Jurkat, Clone E6-1 (cell line): ENCODE measurements around the gene B4GALNT1.
A peak's percentile ranks its signal among the peaks of the same experiment; 100 is the strongest.
"Not testable (repeated sequence)": the region's sequence is repeated elsewhere in the genome, so short reads cannot be mapped to it uniquely, and the experiment has no call there.

Experiments used
- DNase-seq: peaks from one replicate; pipeline ENCODE4 v3.0.0-alpha.2; 2011; ENCODE audit warnings: low read depth, low spot score
- H3K4me3 ChIP-seq: 2 replicates; pipeline ENCODE4 v1.5.1; 2011; ENCODE audit warnings: mild to moderate bottlenecking, low read length, control low read depth, moderate library complexity

B4GALNT1 gene

DNA sequence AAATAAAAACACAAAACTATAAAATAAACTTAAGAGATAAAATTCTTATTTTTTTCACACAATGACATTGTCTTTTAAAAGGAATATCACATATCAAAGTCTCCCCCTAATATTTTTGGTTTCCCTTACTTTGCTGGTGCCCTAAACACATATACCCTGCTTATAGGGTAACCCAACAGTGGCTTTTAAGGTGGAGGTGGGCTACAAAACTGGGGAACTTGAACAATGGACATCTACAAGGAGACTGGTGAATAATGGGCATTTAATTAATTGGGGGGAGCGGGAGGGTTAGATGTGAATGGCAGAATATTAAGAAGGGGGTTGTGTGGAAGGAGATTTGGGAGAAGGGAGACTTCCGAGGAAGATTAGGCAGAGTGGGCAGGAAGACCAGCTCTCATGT, 9.6 kb downstream of the B4GALNT1 start:
- H3K4me3 ChIP-seq: no peak overlapping the region
- no peak for DNase-seq

DNA sequence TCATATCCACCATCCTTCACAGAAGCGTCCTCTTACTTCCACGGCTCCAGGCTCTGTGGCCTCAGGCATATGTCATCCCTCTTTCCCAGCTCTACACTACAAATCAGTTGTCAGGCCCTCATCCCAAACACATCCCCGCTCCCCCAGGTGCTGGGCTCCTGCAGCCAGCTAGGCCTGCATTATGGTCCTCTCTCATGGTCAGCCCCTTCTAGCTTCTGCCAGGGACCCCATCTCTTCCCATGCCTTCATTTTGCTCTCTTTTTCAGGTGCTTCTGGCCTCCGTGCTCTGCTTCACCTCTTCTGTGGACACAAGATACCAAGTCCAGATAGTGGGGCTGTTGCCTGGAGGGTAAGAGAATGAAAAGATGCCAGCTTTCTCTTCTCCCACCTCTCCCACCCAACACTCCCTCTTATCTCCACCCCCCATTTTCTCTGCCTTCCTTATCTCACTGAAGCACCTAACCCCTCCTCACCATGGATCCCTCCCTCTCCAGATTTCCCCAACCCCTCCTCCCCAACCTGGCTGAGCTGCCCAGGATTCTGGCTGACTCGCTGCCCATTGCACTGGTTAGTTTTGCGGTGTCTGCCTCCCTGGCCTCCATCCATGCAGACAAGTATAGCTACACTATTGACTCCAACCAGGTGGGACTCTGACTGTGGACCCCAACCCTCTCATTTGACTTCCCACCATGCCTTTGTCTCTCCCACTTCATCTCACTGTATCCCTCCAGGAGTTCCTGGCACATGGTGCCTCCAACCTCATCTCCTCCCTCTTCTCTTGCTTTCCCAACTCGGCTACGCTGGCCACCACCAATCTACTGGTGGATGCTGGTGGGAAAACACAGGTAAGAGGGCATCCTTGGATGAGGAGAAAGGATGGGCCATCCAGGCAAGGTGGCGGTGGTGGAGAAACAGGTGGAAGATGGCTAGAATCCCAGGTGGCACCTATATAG, 10.4 kb downstream of the B4GALNT1 start:
- DNase-seq: no peak
- no peak overlapping the region for H3K4me3 ChIP-seq

GRCh38 chr12:57621497-57622292, 11.3 kb downstream of the B4GALNT1 start:
- no peak for DNase-seq
- peak overlapping the region; percentile 27 for H3K4me3 ChIP-seq

DNA sequence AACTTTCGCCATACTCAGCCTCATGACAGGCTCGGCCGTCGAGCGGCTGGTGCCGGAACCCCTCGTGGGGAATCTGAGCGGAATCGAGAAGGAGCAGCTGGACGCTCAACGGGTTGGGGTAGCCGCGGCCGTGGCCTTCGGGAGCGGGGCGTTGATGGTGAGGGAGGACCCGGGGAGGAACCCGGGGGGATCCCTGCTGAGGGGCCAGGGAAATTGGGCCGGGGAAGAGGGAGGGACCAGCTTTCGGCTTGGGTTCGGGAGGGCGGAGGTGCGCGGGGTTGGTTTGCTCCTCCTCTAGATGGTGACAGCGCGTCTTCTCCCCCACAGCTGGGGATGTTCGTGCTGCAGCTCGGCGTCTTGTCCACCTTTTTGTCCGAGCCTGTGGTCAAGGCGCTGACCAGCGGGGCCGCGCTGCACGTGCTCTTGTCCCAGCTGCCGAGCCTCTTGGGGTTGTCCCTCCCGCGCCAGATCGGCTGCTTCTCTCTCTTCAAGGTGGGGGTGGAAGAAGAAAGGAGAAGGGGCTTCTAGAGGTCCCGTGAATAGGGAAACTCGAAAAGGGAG, 12.0 kb downstream of the B4GALNT1 start:
- no peak for DNase-seq
- peak overlapping the region; percentile 27 for H3K4me3 ChIP-seq

GRCh38 chr12:57620245-57620935, 12.6 kb downstream of the B4GALNT1 start:
- no peak for DNase-seq
- no peak overlapping the region for H3K4me3 ChIP-seq

GRCh38 chr12:57619434-57620244, 13.4 kb downstream of the B4GALNT1 start:
- H3K4me3 ChIP-seq: no peak overlapping the region
- DNase-seq: no peak

DNA sequence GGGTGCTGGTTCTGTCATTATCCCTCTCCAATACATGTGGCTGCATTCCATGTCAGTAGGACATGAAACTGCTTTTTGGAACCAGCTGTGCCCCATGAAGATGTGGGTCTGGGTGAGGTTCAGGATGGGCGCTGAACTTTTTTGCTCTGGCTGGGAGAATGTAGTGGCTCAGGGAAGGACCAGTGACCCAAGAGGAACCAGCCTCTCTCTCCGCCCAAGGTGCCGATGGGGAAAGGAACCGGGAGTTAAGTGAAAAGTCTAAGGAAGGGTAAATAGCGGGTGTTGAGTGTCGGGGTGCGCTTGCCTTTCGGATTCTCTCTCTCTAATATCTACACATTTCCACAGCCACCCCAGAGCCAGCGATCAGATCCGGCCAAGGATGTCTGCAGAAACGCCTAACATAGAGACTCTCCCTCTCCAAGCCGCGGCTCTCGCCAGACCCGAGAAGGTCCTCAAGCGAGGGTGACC, 14.0 kb downstream of the B4GALNT1 start:
- no peak overlapping the region for H3K4me3 ChIP-seq

GRCh38 chr12:57618431-57618830, 14.6 kb downstream of the B4GALNT1 start:
- not testable (repeated sequence) for H3K4me3 ChIP-seq, DNase-seq

More for the DNA sequence above, 14.0 kb downstream of the B4GALNT1 start:
- DNase-seq: no peak

GRCh38 chr12:57617942-57618341, 15.1 kb downstream of the B4GALNT1 start:
- DNase-seq: no peak
- H3K4me3 ChIP-seq: no peak overlapping the region

- H3K4me3 ChIP-seq: no peak overlapping the region
- DNase-seq: no peak
These were observed 16.5 kb downstream of the B4GALNT1 start for GRCh38 chr12:57616383-57617101.

- DNase-seq: no peak
- no peak overlapping the region for H3K4me3 ChIP-seq
These were observed 17.4 kb downstream of the B4GALNT1 start for GRCh38 chr12:57615637-57616036.

- no peak for DNase-seq
- no peak overlapping the region for H3K4me3 ChIP-seq
These were observed 18.0 kb downstream of the B4GALNT1 start for GRCh38 chr12:57614948-57615500.

DNA sequence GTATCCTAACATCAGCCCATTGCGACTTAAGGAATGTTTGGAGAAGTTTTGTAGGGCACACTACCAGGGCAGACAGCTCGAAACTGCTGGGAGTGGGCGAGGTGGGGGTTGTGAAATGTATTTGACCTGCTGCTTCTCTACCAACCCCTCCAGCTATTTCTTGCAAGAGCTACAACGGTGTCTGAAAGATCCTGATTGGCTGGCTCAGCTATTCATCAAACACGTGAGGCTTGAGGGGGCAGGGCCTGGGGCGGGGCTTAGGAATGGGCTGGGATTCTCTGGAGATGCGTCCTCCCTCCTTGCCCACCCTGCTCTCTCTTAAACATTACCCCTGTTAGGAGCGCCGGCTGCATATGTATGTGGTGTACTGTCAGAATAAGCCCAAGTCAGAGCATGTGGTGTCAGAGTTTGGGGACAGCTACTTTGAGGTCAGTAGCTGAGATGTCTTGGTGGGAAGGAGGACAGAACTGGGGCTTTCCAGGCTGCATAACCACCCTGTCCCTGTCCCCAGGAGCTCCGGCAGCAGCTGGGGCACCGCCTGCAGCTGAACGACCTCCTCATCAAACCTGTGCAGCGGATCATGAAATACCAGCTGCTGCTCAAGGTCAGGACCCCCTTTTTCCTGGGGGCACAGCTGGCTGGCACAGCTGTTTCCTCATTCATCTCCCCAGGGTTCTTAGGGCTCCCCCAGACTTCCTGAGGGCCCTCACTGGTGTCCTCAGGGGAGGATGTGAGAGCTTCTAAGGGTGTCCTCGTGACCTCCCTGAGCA, 18.6 kb downstream of the B4GALNT1 start:
- no peak overlapping the region for H3K4me3 ChIP-seq
- DNase-seq: peak; percentile 52

DNA sequence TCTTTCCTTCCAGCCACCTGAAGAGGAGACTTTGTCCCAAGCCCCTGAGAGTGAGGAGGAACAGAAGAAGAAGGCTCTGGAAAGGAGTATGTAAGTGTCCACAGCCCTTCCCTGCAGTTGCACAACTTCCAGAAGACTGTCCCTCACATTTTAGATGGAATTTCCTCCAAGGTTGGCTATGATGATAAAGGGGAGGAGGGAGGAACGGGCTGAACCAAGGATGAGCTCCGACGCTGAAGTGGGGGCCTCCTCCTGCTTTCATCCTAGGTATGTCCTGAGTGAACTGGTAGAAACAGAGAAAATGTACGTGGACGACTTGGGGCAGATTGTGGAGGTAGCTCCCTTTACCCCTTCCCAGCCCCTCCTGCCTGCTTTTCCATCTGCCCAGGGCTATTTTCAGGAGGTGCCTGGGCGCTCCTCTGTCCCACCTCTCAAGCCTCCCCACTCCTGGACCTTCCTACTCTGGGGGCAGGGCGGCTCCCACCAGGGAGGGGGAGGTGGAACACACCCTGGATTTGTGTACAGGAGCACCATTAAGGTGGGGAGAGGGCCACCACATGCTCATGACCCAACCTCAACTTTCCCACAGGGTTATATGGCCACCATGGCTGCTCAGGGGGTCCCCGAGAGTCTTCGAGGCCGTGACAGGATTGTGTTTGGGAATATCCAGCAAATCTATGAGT, 19.4 kb downstream of the B4GALNT1 start:
- no peak overlapping the region for H3K4me3 ChIP-seq
- no peak for DNase-seq

- no peak for DNase-seq
- H3K4me3 ChIP-seq: no peak overlapping the region
These were observed 20.1 kb downstream of the B4GALNT1 start for GRCh38 chr12:57612711-57613426.
